Lower lobe of right lung (tissue), 2 donors: ENCODE data around the gene NOX4. TPM values are rescaled to one million over a fixed set of nuclear protein-coding genes. Genes with fewer than 3 reads are reported as not detected.
"Not testable (repeated sequence)": the region's sequence is repeated elsewhere in the genome, so short reads cannot be mapped to it uniquely, and the experiment has no call there.

ENCODE experiments used
- ATAC-seq, 2 donors: fragments of 200-7000 bp; cut with Tn5 transposase; one replicate each; pipeline ENCODE4 v1.9.1; 2020 to 2022; ENCODE audit warnings: mild to moderate bottlenecking in 2 of 2, moderate library complexity in 2 of 2
- DNase-seq: peaks from one replicate; pipeline ENCODE4 v3.0.0-alpha.2; 2020
- H3K27ac ChIP-seq: fragments of 200-600 bp; one replicate; pipeline ENCODE4 v1.8.0; 2022
- H3K27me3 ChIP-seq: fragments of 200-600 bp; one replicate; pipeline ENCODE4 v1.8.0; 2022; ENCODE audit warnings: low read depth
- H3K36me3 ChIP-seq: fragments of 200-600 bp; one replicate; pipeline ENCODE4 v1.8.0; 2022; ENCODE audit warnings: mild to moderate bottlenecking
- H3K4me1 ChIP-seq: fragments of 200-600 bp; one replicate; pipeline ENCODE4 v1.8.0; 2022
- H3K4me3 ChIP-seq: fragments of 200-600 bp; one replicate; pipeline ENCODE4 v1.8.0; 2022; ENCODE audit warnings: mild to moderate bottlenecking
- H3K9me3 ChIP-seq: fragments of 200-600 bp; one replicate; pipeline ENCODE4 v1.8.0; 2022
- intact Hi-C: fragments of 100-400 bp; cut with DNase I; formaldehyde crosslinking; loops from one replicate; pipeline ENCODE4 v1.11.0; 2022
- total RNA-seq: library from RNA; stranded (reverse); fragmentation: NEBNext Ultra II Directional; extraction: Animal tissue kit (Norgen Biotek cat#: 25700); gene quantifications from one replicate; pipeline ENCODE4 v1.2.1, GENCODE V29; 2021
- TF ChIP-seq, protein P1 (sequence below): fragments of 200-600 bp; IDR thresholded peaks from one replicate; pipeline ENCODE4 v1.8.0; 2022; ENCODE audit warnings: antibody characterized with exemption, mild to moderate bottlenecking
- donor health status: DM: no; HTN: yes; CAD: no; lungs with severe emphysema.

Gene NOX4
- total RNA-seq, 1 donor from 2014 or later = 4.3 TPM

- no peak overlapping the region for H3K4me3 ChIP-seq
- intact Hi-C loops = no loop called here
- ATAC-seq = no peak
- no peaks in the 10 kb centered on the region for H3K9me3 ChIP-seq
- no peak for DNase-seq
- no peaks in the 10 kb centered on the region for H3K4me1 ChIP-seq
- TF ChIP-seq, protein P1, sequence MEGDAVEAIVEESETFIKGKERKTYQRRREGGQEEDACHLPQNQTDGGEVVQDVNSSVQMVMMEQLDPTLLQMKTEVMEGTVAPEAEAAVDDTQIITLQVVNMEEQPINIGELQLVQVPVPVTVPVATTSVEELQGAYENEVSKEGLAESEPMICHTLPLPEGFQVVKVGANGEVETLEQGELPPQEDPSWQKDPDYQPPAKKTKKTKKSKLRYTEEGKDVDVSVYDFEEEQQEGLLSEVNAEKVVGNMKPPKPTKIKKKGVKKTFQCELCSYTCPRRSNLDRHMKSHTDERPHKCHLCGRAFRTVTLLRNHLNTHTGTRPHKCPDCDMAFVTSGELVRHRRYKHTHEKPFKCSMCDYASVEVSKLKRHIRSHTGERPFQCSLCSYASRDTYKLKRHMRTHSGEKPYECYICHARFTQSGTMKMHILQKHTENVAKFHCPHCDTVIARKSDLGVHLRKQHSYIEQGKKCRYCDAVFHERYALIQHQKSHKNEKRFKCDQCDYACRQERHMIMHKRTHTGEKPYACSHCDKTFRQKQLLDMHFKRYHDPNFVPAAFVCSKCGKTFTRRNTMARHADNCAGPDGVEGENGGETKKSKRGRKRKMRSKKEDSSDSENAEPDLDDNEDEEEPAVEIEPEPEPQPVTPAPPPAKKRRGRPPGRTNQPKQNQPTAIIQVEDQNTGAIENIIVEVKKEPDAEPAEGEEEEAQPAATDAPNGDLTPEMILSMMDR = no peak
- H3K36me3 ChIP-seq = no peaks in the 10 kb centered on the region
- no peaks in the 10 kb centered on the region for H3K27me3 ChIP-seq
- no peak overlapping the region for H3K27ac ChIP-seq
These were observed 85.5 kb downstream of the NOX4 start for GRCh38 chr11:89405629-89406028.

DNA sequence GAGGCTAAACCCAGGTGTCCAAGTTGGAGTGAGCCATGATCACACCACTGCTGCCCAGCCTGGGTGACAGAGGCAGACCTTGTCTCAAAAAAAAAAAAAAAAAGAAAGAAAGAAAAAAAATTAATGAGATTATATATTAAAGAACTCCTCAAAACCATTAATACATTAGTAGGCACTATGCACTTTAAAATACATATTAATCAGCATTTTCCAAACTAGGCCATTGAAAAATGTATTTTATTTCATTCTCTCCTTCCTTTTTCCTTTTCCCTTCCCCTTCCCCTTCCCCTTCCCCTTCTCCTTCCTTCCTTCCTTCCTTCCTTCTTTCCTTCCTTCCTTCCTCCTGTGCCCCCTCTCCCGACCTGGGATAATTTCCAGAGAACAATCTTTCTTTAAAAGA is 99.5 kb downstream of the NOX4 start:
- H3K4me1 ChIP-seq, H3K36me3 ChIP-seq, DNase-seq, H3K4me3 ChIP-seq, H3K27me3 ChIP-seq, ATAC-seq, H3K9me3 ChIP-seq, H3K27ac ChIP-seq, intact Hi-C loops: not testable (repeated sequence)

DNA sequence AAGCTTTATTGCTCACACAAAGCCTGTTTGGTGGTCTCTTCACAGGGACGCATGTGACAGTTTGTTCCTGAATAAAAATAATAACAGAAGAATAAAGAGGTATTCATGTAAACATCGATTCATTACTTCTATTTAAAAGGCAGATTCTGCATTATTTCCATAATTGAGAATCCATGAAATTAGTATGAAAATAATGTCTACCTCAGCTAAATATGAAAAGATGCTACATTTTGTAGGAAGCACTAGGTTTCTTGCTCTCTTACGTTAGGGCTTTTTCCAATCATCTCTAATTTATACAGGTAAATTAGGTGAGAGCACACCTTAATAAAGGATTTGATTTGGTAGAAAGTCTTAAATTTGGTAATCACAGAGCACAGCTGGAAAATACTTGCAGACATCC is 103.7 kb downstream of the NOX4 start:
- DNase-seq, H3K9me3 ChIP-seq, H3K27ac ChIP-seq, H3K4me1 ChIP-seq, ATAC-seq, H3K36me3 ChIP-seq, H3K27me3 ChIP-seq, intact Hi-C loops, H3K4me3 ChIP-seq: not testable (repeated sequence)

DNA sequence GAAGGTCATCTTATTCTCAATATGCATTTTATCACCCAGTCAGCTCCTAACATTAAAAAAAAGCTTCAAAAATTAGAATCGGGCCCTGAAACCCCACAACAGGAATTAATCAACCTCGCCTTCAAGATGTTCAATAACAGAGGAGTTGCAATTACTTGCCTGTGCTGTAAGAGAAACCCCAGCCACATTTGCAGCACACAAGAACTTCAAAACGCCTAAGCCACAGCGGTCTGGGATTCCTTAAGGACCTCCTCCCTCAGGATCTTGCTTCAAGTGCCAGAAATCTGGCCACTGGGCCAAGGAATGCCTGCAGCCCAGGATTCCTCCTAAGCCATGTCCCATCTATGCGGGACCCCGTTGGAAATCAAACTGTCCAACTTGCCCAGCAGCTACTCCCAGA is 108.2 kb downstream of the NOX4 start:
- H3K4me3 ChIP-seq, DNase-seq, intact Hi-C loops, H3K27me3 ChIP-seq, H3K27ac ChIP-seq, H3K4me1 ChIP-seq, H3K9me3 ChIP-seq, H3K36me3 ChIP-seq, ATAC-seq: not testable (repeated sequence)

DNA sequence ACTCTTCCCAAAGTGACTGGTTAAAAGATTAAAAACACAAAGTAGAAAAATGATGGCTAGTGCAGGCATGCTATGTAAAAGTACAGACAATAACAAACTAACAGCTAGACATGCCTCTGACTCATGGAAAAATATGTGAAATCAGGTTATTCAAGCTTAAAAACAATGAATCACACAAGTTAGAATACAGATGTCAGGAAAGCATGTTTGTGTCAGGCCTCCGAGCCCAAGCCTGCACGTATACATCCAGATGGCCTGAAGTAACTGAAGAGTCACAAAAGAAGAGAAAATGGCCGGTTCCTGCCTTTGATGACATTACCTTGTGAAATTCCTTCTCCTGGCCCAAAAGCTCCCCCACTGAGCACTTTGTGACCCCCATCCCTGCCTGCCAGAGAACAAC is 110.1 kb downstream of the NOX4 start:
- H3K4me1 ChIP-seq = no peaks in the 10 kb centered on the region
- H3K9me3 ChIP-seq = no peaks in the 10 kb centered on the region
- H3K36me3 ChIP-seq = no peaks in the 10 kb centered on the region
- H3K27ac ChIP-seq = no peak overlapping the region
- DNase-seq = no peak
- no peaks in the 10 kb centered on the region for H3K27me3 ChIP-seq
- no peak for ATAC-seq
- intact Hi-C loops = no loop called here
- no peak overlapping the region for H3K4me3 ChIP-seq
- TF ChIP-seq, protein P1 = no peak

DNA sequence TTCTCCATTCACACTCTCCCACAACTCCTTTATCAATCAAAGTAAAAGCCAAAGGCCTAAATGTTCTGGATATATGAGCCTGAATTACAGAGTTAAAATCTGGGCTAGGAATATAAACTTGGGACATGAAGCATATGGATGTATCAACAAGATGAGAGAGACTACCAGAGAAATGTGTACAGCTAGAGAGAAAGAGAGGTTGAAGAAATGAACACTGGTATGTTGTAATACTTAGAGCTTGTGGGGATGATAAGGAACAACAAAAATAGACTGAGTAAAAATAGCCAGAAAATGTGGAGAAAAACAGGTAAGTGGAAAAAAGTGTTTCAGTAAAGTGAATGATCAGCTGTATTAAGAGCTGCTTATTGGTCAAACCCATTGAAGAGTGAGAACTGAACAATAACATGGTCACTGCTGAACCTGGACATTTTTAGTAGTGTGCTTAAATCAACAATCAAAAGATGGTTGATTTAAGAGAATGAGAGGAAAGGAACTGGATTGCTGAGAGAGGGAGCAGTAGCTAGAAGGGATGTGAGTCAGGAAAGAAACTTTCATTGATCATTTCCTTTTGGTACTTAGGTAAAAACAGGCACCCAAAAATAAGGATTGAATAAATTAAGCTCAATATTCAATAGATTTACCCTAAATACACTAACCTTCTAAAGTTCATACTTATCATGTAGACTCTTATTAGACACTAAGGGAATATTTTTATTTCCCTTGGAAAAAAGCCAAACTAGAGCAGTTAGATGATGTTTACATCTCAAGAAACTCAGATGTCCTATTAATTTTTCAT is 111.0 kb downstream of the NOX4 start:
- H3K27me3 ChIP-seq, H3K4me1 ChIP-seq, H3K36me3 ChIP-seq, intact Hi-C loops, ATAC-seq, H3K27ac ChIP-seq, H3K4me3 ChIP-seq, H3K9me3 ChIP-seq, DNase-seq: not testable (repeated sequence)

- H3K27me3 ChIP-seq, ATAC-seq, H3K36me3 ChIP-seq, H3K9me3 ChIP-seq, H3K4me1 ChIP-seq, H3K27ac ChIP-seq, DNase-seq, intact Hi-C loops, H3K4me3 ChIP-seq: not testable (repeated sequence)
These were observed 112.2 kb downstream of the NOX4 start for GRCh38 chr11:89378986-89379385.

GRCh38 chr11:89369356-89369755 is 121.8 kb downstream of the NOX4 start:
- ATAC-seq, intact Hi-C loops: not testable (repeated sequence)

DNA sequence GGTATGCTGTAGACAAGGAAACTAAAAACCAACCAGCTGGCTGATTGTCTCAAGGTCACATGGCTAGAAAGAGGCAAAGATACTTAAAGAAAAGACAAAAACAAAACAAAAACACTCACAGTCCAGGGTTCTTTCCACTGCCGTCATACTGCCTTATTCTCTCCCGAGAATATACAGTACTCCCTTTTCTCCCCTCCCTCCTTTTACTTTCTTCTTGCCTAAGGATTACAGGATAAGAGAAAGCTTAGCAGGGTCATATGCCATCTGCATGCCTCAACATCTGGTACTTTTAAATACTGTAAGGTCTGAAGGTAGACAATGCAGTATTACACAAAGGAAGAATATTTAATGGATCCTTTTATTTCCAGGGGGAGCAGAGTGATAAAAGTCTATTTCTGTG is 126.3 kb downstream of the NOX4 start:
- H3K9me3 ChIP-seq, H3K4me1 ChIP-seq, DNase-seq, ATAC-seq, H3K4me3 ChIP-seq, H3K36me3 ChIP-seq, intact Hi-C loops, H3K27me3 ChIP-seq, H3K27ac ChIP-seq: not testable (repeated sequence)

More at GRCh38 chr11:89369356-89369755, 121.8 kb downstream of the NOX4 start:
- H3K4me3 ChIP-seq, H3K4me1 ChIP-seq, H3K27ac ChIP-seq, H3K27me3 ChIP-seq, DNase-seq, H3K9me3 ChIP-seq, H3K36me3 ChIP-seq: not testable (repeated sequence)
